GM21825 (cell line): ENCODE data around the gene DYSF.
"Not testable (repeated sequence)": the region's sequence is repeated elsewhere in the genome, so short reads cannot be mapped to it uniquely, and the experiment has no call there.

Source experiments
- ATAC-seq: cut with Tn5 transposase; IDR thresholded peaks from one replicate; pipeline ENCODE4 v1.9.1; 2021; ENCODE audit warnings: mild to moderate bottlenecking, moderate library complexity; ENCODE audit not compliant: unreplicated experiment

Gene DYSF

DNA sequence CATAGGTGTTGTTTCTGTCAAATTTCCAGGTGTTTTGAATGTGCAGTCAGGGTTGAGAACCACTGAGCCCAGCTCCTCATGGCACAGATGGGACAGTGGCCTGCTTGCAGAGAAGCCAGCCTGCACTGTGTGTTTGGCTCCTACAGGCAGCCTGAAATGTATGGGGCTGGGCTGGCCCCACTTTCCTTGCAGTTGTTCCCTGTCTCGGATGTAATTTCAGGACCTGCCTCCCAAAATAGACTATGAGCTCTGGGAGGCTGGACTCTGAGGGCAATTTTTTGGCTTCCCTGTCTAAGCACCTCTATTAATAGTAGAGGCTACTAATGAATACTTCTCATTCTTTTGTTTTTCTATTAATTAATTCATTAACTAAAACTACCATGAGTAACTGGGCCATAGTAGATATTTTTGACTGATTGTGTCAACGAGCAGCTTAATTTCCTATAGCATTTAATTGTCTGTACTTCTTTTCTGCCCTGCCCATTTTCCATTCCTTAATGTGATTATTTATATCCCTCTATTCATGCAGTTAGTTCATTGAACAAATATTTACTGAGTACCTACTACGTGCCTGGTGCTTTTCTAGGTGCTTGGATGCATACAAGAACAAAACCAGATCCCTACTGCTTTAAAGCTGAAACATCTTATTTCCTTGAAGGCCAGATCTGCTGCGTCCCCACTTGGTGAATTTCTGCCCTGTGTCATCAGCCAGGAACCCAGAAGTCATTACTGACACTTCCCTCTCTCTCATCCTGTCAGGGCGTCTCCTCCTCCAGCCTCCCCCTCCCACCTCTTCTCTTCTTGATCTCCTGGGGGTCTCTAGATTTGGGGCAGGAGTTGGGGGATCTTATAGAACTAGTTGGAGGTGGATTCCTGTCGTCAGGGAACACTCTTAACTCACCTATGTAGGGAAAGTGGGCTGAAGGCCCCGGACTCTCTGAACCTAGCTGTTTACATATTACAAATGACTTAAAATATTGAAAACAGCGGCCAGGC is 16.3 kb downstream of the DYSF start:
- no peak for ATAC-seq

DNA sequence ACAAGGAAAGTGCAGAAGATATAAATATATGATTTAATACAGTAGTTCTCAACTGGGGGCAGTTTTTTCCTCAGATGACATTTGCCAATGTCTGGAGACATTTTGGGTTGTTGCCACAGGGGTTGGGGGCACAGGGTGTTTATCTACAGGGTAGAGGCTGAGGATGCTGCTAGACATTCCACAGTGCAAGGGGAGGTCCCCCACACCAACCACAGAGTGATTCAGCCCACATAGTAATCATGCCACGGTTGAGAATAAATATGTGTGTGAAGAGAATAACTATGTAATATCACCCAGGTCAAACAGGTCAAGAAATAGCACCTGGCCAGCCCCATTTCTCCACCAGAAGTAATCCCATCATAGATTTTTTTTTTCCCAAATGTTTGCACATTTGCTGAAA is 17.9 kb downstream of the DYSF start:
- ATAC-seq, result no peak

DNA sequence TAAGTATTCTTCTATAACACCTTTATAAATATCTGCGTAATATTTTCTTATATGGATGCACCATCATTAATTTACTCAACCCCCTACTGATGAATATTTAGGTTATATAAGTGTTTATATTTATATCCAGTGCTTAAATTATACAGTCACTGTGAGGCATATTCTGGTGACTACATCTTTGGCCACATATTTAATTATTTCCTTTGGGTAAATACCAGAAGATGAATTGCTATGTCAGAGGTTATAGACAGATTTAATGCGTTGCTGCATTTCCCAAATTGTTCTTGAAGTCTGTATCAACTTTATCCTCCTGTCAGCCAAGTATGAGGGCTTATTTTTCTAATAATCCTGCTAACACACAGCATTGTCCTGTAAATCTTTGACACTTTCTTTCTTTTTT is 18.7 kb downstream of the DYSF start:
- ATAC-seq, result no peak

DNA sequence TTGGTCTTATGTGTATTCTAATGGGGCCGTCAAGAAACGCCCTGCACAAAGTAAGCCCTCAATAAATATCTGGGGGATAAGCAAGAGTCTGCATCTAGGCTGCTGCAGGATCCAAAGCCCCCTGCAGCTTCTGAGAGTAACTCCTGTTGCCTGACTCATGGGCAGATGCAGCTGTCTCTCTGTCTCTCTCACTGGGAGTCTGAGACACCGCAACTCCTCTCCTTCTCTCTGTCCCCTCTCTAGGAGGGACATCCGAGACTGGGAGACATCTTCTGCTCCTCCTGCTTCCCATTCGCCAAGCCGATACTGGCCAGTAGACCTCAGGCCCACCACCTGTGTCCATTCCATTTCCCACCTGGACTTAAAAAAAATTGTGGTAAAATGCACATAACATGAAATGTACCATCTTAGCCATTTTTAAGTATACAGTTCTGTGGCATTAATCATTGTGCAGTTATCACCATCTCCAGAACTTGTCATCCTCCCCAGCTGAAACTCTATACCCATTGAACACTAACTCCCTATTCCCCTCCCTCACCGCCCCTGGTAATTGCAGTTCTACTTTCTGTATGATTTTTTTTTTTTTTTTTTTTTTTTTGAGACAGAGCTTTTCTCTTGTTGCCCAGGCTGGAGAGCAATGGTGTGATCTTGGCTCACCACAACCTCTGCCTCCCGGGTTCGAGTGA is 20.1 kb downstream of the DYSF start:
- no peak for ATAC-seq

DNA sequence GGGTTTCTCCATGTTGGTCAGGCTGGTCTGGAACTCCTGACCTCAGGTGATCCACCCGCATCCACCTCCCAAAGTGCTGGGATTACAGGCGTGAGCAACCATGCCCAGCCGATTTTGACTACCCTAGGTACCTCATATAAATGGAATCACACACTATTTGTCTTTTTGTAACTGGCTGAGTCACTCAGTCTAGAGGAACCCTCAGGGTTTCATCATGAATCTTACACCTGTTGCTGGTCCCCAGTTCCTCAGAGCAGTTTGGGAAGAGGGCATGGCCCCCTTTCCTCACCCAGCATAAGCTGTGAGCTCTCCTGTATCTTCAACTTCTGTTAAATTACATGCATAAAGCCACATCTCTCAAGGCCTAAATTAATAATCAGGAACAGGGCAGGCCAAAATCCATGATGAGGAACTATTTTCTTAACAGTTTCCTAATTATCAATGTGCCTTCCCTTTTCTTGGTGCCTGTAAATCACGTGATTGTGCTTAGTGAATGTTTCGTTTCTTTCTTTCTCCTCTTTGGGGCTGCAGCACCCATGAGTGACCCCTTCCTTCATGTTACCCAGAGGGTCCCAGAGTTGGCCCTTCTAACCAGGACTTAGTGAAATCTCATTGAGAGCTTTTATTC is 20.9 kb downstream of the DYSF start:
- no peak for ATAC-seq

DNA sequence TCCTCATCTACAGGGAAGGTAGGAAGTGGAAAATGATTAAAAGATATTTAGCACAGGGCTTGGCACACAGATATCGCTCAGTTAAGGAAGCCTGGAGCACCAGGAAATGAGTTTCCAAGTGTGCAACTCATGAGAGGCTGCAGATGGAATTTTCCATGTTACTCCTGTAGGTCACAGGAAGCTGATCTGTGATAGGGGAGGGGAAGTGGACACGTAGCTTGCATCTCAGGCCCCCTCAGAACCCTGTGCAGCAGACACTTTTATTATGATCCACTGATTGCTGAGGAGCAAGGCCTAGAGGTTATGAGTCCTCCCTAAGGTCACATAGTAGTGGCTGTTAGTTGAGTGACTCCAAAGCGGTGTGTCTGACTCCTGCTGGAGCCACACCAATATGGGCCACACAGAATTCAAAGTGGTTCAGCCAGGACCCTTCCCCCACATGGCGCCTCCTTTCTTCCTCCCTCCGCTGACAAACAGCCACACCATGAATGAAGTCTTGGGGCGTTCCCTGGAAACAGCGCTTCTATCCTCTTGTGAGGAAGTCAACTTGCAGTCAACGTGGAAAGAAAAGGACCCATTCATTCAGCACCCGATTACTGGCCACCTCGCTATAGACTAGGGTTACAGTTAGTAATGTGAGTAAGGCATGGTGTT is 21.5 kb downstream of the DYSF start:
- ATAC-seq, result no peak

DNA sequence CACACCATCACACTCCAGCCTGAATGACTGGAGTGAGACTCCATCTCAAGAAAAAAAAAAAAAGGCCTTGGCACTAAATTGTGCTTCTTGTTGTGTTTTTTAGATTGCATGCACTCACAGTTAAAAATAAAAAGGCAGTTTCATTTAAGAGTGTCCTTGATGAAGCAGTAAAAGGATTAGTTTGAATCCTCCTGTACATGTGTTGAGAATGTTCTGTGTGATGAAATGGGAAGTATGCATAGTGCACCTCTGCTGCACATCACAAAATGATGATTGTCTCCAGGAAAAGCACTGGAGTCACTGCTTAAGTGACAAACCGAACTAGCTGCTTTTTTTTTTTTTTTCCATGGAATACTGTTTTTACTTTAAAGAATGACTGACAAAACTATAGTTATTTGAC is 23.1 kb downstream of the DYSF start:
- no peak for ATAC-seq

DNA sequence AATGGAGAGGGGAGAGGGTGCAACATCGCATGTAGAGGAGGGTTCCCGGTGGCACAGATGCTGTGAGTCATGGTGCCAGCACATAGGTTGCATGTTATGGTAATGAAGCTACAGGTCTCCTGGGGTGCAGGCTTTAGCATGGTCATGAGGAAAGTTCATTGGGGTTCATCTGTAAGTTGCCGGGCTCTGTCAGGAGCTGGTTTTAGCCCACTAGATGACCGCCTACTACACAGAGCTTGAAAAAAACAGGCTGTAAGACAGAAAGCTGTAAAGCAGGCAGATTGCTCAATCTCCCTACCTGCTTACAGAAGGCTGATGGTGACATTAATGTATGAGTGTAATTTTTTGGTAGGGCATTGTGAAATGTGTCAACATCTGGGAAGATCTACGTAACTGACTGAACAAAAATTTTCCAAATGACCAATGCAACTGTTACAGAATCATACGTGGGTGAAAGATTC is 23.9 kb downstream of the DYSF start:
- ATAC-seq, result no peak

DNA sequence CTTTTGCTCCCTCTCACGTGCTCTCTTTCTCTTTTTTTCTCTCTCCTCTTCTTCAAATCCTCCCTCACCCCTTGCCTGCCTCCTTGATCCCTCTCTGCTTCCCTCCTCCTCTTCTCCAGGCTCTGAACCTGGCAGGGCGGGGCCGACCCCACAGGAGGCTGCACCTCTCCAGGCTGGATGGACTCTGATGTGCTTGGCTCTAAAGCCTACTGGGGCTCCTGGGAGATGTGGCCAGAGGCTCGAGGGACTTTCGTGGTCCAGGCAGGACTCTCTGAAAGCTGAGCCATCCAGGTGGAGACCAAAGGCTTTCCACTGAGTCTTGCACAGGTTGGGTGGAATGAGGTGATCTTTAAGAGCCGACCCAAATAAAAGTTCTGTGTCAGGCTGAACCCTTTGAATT is 25.4 kb downstream of the DYSF start:
- ATAC-seq, result no peak

DNA sequence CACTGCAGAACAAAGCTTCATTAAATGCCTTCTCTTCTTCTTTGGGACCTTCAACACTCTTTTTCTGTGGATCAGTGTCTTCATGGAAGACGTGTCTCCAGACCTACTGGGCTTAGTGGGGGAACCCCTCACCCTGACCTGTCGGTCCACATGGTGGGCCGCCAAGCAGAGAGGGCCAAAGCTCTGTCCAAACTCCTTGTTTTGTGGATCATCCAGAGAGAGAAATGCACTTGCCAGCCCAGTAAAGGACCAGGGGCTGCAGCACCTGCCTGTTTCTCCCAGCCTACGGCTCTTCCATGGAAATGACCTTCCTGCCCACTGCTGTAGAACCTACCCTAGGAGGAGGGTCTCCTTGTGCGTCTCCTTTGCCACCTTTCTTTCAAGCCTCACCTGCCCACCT is 25.9 kb downstream of the DYSF start:
- ATAC-seq, result no peak

DNA sequence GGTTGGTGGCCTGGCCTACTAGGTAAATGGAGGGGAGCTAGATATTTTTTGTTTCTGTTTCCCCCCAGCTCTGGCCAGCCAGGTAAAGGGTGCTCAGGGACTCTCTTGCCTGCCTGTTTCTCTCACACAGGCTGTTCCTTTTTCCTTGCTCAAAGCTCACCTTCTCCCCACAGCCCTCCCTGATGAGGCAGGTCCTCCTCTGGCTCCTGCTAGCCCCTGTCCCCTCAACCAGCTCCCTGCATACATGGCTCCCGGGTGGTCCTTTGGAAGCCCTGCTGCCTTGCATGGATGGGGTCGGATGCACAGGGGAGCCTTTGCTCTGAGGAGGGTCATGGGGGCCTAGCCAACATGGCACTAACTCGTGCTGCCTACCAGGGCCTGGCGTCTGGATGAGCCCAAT is 27.8 kb downstream of the DYSF start:
- ATAC-seq, result no peak

DNA sequence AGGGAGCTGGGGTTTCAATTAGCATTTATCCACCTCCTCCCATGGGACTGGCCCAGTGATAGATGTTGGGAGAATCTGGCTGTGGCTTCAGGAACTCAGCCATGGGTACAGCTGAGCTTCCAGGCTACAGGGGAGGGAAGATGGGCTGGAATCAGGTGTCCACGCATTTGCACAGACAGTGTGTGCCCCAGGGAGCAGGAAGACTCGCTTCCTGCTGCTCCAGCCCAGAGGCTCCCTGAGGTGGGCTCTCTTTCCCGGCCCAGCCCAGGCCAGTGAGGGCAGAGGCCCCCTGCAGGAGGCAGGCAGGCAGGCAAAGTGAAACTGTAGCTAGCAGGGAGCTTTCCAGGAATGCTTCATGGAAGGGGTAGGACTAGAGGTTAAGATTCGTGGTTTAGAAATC is 28.7 kb downstream of the DYSF start:
- no peak for ATAC-seq

DNA sequence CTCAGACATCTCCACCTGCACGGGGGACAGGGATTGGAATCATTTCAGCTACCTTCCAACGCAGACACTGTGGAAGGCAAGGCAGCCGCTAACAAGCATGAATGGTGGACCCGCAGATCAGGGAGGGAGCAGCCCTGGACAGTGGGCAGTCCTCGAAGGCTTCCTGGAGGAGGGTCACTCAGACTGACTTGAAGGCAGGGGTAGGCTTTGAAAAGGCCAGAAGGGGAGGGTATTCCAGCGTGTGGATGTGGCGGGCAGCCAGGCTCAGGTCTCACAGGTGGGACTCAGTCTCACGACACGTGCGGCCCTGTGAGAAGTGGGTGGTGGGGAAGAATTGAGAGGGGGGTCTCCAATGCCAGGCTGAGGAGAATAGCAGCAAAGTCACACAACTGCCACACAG is 29.9 kb downstream of the DYSF start:
- ATAC-seq, result no peak

DNA sequence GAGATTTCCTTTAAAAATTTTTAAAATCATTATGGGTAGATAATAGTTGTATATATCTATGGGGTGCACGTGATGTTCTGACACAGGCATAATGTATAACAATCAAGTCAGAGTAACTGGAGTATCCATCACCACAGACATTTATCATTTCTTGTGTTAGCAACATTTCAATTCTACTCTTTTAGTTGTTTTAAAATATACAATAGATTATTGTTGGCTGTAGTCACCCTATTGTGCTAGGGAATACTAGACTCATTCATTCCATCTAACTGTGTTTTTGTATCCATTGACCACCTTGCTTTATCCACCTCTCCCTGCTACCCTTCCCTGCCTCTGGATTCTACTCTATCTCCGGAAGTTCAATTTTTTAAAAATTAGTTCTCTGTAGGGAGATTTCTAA is 31.0 kb downstream of the DYSF start:
- ATAC-seq, result no peak

DNA sequence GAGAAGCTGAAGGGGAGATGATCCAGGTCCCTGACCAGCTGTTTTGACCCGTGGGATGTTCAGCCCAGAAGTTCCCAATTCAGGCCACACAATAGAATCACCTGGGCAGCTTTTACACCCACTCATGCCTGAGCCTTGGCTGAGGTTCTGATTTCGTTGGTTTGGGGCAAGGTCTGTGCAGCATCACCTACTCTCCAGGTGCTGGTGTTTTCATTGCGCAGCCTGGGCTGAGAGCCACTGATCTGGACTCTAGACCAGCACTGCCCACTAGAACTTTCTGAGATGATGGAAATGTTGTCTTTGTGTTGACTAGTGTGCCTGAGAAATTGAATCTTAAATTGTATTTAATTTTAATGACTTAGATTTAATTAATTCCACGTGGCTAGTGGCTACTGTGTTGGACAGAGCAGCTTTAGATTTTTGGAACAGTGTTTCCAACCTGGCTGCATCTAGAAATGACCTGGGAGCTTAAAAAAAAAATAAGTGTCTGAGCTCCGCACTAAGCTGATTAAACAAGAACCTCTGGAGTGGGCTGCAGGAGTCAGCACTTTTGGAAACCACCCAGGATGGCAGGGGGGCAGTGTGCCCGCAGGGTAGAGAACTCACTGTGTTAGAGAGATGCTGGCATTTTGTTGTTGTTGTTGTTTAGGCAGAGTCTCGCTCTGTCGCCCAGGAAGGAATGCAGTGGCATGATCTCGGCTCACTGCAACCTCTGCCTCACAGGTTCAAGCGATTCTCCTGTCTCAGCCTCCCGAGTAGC is 33.7 kb downstream of the DYSF start:
- no peak for ATAC-seq

DNA sequence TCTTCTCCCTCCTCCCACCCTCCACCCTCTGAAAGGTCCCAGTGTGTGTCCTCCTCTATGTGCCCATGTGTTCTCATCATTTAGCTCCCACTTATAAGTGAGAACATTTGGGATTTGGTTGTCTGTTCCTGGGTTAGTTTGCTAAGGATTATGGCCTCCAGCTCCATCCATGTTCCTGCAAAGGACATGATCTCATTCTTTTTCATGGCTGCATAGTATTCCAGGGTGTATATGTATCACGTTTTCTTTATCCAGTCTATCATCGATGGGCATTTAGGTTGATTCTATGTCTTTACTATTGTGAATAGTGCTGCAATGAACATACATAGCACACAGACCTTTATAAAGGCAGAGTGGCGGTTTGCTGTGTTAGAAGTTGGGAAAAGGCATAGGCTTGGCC is 38.2 kb downstream of the DYSF start:
- not testable (repeated sequence) for ATAC-seq

DNA sequence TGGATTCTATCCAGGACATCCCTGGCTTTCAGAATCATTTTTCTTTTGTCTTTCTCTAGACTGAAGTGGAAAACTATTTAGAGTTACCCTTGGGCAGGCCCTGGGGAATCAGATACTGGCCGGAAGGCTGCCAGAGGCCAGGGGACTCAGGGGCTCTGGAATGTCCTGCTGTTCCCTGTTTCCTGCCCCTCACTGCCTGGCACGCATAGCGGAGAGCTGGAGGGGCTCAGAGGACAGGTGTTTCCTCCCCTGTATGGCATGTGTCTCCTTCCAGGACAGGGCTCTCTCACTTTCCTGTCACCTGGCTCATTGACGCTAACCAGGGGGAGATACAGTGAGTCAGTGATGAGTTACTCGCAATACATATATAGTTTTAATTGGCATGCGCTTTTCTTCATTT is 38.8 kb downstream of the DYSF start:
- ATAC-seq, result no peak

DNA sequence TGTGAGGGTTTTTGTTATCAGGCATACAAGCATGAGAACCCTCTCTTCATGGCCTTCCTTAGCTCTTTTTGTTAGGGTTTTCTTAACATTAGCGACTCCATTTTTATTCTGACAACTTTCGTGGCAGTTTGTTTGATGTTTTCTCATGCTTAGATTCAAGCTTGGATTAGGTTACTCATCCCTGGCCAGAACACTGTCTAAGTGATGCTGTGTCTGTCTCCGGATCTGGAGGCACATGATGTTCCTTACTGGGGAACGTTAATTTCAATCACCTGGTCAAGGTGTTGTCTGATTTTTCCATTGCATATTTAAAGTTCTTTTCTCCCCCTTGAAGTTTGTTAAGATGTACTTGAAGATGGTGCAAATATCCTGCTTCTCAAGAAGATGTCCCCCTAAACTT is 40.7 kb downstream of the DYSF start:
- no peak for ATAC-seq

DNA sequence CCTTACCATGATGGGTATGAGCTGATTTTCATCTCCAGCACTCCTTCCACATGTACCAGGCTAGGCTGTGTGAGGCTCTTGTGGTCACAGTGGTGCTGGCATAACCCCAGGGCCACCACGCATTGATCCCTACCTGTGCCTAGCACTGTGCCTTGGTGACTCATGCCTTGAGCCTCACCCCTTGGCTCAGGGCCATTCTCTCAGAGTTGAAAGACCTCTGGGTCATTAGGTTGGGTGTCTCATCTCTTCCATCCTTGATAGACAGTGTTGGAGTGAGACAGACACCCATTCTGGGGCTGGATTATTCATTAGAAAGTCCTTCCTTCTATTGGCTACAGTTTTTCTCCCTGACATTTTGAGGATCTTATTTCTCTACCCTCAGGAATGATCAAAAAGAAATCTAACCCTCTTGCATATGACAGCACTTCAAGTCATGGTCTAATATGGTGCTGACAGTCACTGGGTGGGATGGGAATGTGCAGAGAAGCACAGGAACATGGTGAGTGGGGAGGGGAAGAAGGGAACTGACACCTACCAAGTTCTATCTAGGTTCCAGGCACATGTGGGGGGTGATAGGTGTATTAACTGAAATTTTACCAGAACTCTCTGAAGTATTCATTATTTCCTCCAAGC is 41.3 kb downstream of the DYSF start:
- ATAC-seq, result no peak

DNA sequence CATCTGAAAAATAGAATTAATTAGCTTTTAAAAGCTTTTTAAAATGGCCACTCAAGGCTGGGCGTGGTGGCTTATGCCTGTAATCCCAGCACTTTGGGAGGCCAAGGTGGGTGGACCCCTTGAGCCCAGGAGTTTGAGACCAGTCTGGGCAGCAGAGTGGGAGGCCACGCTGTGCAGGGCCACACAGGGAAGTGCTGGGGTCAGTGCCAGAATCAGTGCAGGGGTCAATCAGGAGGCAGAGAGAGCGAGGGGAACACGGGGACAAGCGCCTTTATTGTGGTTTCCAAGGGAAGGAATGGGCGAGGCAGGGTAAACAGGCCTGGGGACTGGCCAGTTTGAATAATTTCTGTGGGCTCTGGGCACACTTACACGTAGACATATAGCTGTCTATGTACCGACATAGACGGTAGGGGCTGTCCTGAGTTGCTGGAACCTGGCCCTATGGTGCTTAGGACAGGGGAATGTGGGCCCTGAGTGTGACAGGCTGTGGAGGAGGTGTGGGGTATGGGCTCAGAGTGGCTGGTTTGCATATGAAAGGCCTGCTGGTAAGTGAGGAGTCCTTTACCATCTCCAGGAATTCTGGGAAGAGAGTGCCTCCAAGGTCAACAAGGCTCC is 42.9 kb downstream of the DYSF start:
- no peak for ATAC-seq
